HepG2 (cell line): ENCODE results near the gene NEAT1. TPM values are rescaled to one million over a fixed set of nuclear protein-coding genes. Genes with fewer than 3 reads are reported as not detected.

Experiments used
- DPF2 ChIP-seq: sonication (generic); formaldehyde crosslinking; IDR thresholded peaks from 2 replicates; pipeline ENCODE4 v1.4.0; 2020; ENCODE audit warnings: mild to moderate bottlenecking, low read depth, missing genetic modification reagents, borderline replicate concordance
- FOXM1 ChIP-seq: sonication (generic); formaldehyde crosslinking; IDR thresholded peaks from 2 replicates; pipeline ENCODE4 v1.5.0; 2020; ENCODE audit warnings: missing genetic modification reagents
- HNF4G ChIP-seq, 2 experiments: sonication (generic) in 1 of 2; formaldehyde crosslinking in 1 of 2; IDR thresholded peaks; 2 replicates each; pipeline versions ENCODE4 v1.4.0 to v1.6.1; 2011 to 2020; ENCODE audit warnings: borderline replicate concordance in 2 of 2, low read depth in 2 of 2, mild to moderate bottlenecking in 2 of 2, low read length in 1 of 2, missing genetic modification reagents in 1 of 2, moderate library complexity in 1 of 2
- KDM5A ChIP-seq: fragments of 200-600 bp; sonication (generic); IDR thresholded peaks from 2 replicates; pipeline ENCODE4 v1.7.0; 2018; ENCODE audit warnings: antibody characterized with exemption, mild to moderate bottlenecking, low read length, borderline replicate concordance
- MED1 ChIP-seq: sonication (generic); formaldehyde crosslinking; IDR thresholded peaks from 2 replicates; pipeline ENCODE4 v1.4.0; 2020; ENCODE audit warnings: missing genetic modification reagents
- MEIS1 ChIP-seq: sonication (generic); formaldehyde crosslinking; IDR thresholded peaks from 2 replicates; pipeline ENCODE4 v1.9.0; 2021; ENCODE audit warnings: mild to moderate bottlenecking, missing genetic modification reagents, moderate library complexity, borderline replicate concordance
- NKX3-1 ChIP-seq: sonication (generic); formaldehyde crosslinking; IDR thresholded peaks from 2 replicates; pipeline ENCODE4 v1.5.0; 2020; ENCODE audit warnings: missing genetic modification reagents
- RBFOX2 ChIP-seq: fragments of 200-400 bp; formaldehyde crosslinking; IDR thresholded peaks from 2 replicates; pipeline ENCODE4 v1.6.1; 2017; ENCODE audit warnings: low read depth, mild to moderate bottlenecking, low read length
- RCOR2 ChIP-seq: IDR thresholded peaks from 2 replicates; pipeline ENCODE4 v1.6.1; 2016; ENCODE audit warnings: missing biosample characterization, missing genetic modification reagents
- SRSF9 ChIP-seq: fragments of 200-400 bp; formaldehyde crosslinking; IDR thresholded peaks from 2 replicates; pipeline ENCODE4 v1.6.1; 2018; ENCODE audit warnings: borderline replicate concordance, mild to moderate bottlenecking, low read depth, low read length; ENCODE audit not compliant: insufficient read depth, poor library complexity, severe bottlenecking
- ZNF124 ChIP-seq: sonication (generic); formaldehyde crosslinking; IDR thresholded peaks from 2 replicates; pipeline ENCODE4 v1.4.0; 2020; ENCODE audit warnings: missing genetic modification reagents
- ZNF234 ChIP-seq: sonication (generic); formaldehyde crosslinking; conservative IDR thresholded peaks from 2 replicates; pipeline ENCODE4 v1.5.1; 2020; ENCODE audit warnings: mild to moderate bottlenecking, missing genetic modification reagents
- ZNF292 ChIP-seq: sonication (generic); formaldehyde crosslinking; IDR thresholded peaks from 2 replicates; pipeline ENCODE4 v1.8.1; 2022; ENCODE audit warnings: mild to moderate bottlenecking, low read depth, missing genetic modification reagents, borderline replicate concordance
- ZNF644 ChIP-seq: IDR thresholded peaks from 2 replicates; pipeline ENCODE4 v1.6.1; 2016; ENCODE audit warnings: low read depth
- ZSCAN22 ChIP-seq: sonication (generic); formaldehyde crosslinking; IDR thresholded peaks from 2 replicates; pipeline ENCODE4 v1.4.0; 2020; ENCODE audit warnings: mild to moderate bottlenecking, missing genetic modification reagents
- polyA plus RNA-seq, 8 experiments: library from polyadenylated mRNA; depleted of rRNA in 3 of 8; stranded (reverse) in 7 of 8; unstranded in 1 of 8; fragments of >200 nt; fragmentation: Illumina TruSeq in 4 of 8; extraction: Trizol in 4 of 8; gene quantifications; 2 replicates each; pipeline versions ENCODE4 v1.2.1 to v1.2.3, GENCODE V29; 2011 to 2016; ENCODE audit warnings: low read depth in 4 of 8, missing spikeins in 1 of 8, mixed read lengths in 1 of 8; ENCODE audit not compliant: insufficient read depth in 1 of 8
- total RNA-seq, 5 experiments: library from RNA; depleted of rRNA; stranded (reverse); fragments of >200 nt; fragmentation: Illumina TruSeq; extraction: Trizol; gene quantifications; 2 replicates each; pipeline ENCODE4 v1.2.3, GENCODE V29; 2016; ENCODE audit warnings: low read depth in 1 of 5
- TF ChIP-seq, protein P1 (sequence below): sonication (generic); formaldehyde crosslinking; IDR thresholded peaks from 2 replicates; pipeline ENCODE4 v1.5.0; 2020; ENCODE audit warnings: mild to moderate bottlenecking, missing genetic modification reagents
- TF ChIP-seq, protein P2 (sequence below): IDR thresholded peaks from 2 replicates; pipeline ENCODE4 v1.6.1; 2016; ENCODE audit warnings: missing genetic modification reagents, missing compliant biosample characterization
- TF ChIP-seq, protein P3 (sequence below): sonication (generic); formaldehyde crosslinking; IDR thresholded peaks from 2 replicates; pipeline ENCODE4 v1.4.0; 2020; ENCODE audit warnings: missing genetic modification reagents
- TF ChIP-seq, protein P4 (sequence below): sonication (generic); formaldehyde crosslinking; IDR thresholded peaks from 2 replicates; pipeline ENCODE4 v1.5.1; 2020; ENCODE audit warnings: mild to moderate bottlenecking, missing genetic modification reagents, borderline replicate concordance
- TF ChIP-seq, protein P5 (sequence below): IDR thresholded peaks from 2 replicates; pipeline ENCODE4 v1.6.1; 2016

The NEAT1 gene
- total and polyA plus RNA-seq, 2 of the 13 experiments (the other 11 are each of a cell fraction or from before 2014, with no cell fraction given), result 20.5 to 41.2 TPM

DNA sequence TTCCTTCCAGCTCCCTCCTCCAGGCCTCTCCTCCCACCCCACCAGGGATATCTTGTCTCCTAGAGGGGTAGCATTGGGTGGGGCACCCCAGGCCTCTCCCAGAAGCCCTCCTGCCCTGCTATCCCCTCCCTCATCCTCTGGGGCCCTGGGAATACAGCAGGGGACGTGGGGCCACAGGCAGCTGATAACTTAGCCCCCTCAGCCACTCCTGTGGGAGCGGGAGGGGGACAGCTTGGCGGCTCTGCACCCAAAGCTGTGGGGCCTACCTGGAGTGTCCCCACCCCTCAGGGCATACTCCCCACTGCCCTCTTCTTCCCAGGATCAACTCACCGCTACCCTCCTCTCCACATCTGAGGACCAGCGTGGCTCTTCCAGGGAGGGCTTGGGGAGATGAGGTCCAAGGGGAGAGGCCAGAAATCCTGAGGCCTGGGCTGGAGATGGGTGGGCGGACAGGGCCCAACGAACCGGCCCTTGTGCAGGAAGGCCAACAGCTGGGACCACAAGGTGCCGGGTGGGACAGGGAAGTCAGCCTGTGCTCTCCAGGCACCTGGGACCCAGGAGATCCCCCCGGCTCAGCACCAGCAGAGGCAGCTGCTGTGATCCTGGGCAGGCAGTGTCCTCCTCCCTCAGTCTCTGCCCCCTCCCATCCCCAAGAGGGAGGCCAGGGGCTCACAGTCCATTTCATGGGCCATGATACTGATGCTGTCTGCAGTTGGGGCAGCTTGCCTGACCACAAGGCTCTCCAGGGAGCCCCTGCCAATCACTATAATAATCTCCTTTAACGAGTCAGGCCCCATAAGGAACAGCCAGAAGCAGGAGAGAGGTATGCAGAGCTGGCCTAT lies 23.2 kb downstream of the NEAT1 start (continued):
- TF ChIP-seq RBFOX2, result peak; percentile 84
- TF ChIP-seq, protein P1, sequence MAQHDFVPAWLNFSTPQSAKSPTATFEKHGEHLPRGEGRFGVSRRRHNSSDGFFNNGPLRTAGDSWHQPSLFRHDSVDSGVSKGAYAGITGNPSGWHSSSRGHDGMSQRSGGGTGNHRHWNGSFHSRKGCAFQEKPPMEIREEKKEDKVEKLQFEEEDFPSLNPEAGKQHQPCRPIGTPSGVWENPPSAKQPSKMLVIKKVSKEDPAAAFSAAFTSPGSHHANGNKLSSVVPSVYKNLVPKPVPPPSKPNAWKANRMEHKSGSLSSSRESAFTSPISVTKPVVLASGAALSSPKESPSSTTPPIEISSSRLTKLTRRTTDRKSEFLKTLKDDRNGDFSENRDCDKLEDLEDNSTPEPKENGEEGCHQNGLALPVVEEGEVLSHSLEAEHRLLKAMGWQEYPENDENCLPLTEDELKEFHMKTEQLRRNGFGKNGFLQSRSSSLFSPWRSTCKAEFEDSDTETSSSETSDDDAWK (CRISPR knock-in tag), result no peak
- TF ChIP-seq FOXM1 (CRISPR knock-in tag), result no peak
- no peak for TF ChIP-seq ZNF234 (CRISPR knock-in tag)
- TF ChIP-seq MEIS1 (CRISPR knock-in tag), result no peak
- TF ChIP-seq ZSCAN22, result 0 out of 2 replicates have a peak, but pooled peaks have one; percentile 38
- TF ChIP-seq NKX3-1, result no peak
- TF ChIP-seq ZNF292 (CRISPR knock-in tag), result no peak
- no peak for TF ChIP-seq ZNF644 (CRISPR knock-in tag)
- TF ChIP-seq, protein P2, sequence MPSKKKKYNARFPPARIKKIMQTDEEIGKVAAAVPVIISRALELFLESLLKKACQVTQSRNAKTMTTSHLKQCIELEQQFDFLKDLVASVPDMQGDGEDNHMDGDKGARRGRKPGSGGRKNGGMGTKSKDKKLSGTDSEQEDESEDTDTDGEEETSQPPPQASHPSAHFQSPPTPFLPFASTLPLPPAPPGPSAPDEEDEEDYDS (CRISPR knock-in tag), result no peak
- TF ChIP-seq, protein P3, sequence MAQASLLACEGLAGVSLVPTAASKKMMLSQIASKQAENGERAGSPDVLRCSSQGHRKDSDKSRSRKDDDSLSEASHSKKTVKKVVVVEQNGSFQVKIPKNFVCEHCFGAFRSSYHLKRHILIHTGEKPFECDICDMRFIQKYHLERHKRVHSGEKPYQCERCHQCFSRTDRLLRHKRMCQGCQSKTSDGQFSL, result no peak
- TF ChIP-seq ZNF124, result no peak
- TF ChIP-seq MED1 (CRISPR knock-in tag), result no peak
- TF ChIP-seq HNF4G (IDR thresholded peaks at IDR 0.05; ENCODE audit: borderline replicate concordance, low read depth, low read length), result no peak
- no peak for TF ChIP-seq HNF4G (CRISPR knock-in tag; IDR thresholded peaks at IDR 0.05; ENCODE audit: borderline replicate concordance, low read depth)
- no peak for TF ChIP-seq KDM5A
- no peak for TF ChIP-seq RCOR2 (CRISPR knock-in tag)
- TF ChIP-seq DPF2 (CRISPR knock-in tag), result no peak
- TF ChIP-seq, protein P4, sequence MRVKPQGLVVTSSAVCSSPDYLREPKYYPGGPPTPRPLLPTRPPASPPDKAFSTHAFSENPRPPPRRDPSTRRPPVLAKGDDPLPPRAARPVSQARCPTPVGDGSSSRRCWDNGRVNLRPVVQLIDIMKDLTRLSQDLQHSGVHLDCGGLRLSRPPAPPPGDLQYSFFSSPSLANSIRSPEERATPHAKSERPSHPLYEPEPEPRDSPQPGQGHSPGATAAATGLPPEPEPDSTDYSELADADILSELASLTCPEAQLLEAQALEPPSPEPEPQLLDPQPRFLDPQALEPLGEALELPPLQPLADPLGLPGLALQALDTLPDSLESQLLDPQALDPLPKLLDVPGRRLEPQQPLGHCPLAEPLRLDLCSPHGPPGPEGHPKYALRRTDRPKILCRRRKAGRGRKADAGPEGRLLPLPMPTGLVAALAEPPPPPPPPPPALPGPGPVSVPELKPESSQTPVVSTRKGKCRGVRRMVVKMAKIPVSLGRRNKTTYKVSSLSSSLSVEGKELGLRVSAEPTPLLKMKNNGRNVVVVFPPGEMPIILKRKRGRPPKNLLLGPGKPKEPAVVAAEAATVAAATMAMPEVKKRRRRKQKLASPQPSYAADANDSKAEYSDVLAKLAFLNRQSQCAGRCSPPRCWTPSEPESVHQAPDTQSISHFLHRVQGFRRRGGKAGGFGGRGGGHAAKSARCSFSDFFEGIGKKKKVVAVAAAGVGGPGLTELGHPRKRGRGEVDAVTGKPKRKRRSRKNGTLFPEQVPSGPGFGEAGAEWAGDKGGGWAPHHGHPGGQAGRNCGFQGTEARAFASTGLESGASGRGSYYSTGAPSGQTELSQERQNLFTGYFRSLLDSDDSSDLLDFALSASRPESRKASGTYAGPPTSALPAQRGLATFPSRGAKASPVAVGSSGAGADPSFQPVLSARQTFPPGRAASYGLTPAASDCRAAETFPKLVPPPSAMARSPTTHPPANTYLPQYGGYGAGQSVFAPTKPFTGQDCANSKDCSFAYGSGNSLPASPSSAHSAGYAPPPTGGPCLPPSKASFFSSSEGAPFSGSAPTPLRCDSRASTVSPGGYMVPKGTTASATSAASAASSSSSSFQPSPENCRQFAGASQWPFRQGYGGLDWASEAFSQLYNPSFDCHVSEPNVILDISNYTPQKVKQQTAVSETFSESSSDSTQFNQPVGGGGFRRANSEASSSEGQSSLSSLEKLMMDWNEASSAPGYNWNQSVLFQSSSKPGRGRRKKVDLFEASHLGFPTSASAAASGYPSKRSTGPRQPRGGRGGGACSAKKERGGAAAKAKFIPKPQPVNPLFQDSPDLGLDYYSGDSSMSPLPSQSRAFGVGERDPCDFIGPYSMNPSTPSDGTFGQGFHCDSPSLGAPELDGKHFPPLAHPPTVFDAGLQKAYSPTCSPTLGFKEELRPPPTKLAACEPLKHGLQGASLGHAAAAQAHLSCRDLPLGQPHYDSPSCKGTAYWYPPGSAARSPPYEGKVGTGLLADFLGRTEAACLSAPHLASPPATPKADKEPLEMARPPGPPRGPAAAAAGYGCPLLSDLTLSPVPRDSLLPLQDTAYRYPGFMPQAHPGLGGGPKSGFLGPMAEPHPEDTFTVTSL (CRISPR knock-in tag), result no peak
- TF ChIP-seq, protein P5, sequence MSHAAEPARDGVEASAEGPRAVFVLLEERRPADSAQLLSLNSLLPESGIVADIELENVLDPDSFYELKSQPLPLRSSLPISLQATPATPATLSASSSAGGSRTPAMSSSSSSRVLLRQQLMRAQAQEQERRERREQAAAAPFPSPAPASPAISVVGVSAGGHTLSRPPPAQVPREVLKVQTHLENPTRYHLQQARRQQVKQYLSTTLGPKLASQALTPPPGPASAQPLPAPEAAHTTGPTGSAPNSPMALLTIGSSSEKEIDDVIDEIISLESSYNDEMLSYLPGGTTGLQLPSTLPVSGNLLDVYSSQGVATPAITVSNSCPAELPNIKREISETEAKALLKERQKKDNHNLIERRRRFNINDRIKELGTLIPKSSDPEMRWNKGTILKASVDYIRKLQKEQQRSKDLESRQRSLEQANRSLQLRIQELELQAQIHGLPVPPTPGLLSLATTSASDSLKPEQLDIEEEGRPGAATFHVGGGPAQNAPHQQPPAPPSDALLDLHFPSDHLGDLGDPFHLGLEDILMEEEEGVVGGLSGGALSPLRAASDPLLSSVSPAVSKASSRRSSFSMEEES (CRISPR knock-in tag), result no peak
- TF ChIP-seq SRSF9, result no peak
